Endothelial cell of umbilical vein (primary cell): Measurements from ENCODE around the gene FMNL3.

Experiments
- CTCF ChIP-seq, 2 donors: IDR thresholded peaks; 1 replicate in 1 of 2; 2 replicates in 1 of 2; pipeline ENCODE4 v1.5.1; 2011; ENCODE audit warnings: low read length in 2 of 2, mild to moderate bottlenecking in 2 of 2, moderate library complexity in 2 of 2, control low read depth in 1 of 2, inconsistent platforms in 1 of 2, low read depth in 1 of 2; ENCODE audit not compliant: insufficient read depth in 1 of 2; ENCODE audit errors: extremely low read depth in 1 of 2
- EZH2 ChIP-seq: IDR thresholded peaks from 2 replicates; pipeline ENCODE4 v1.6.1; 2012; ENCODE audit warnings: borderline replicate concordance, low read depth, mild to moderate bottlenecking, moderate library complexity, low read length, inconsistent platforms; ENCODE audit not compliant: severe bottlenecking
- FOS ChIP-seq: IDR thresholded peaks from 2 replicates; pipeline ENCODE4 v1.6.1; 2011; ENCODE audit warnings: mild to moderate bottlenecking, low read length, moderate library complexity, borderline replicate concordance; ENCODE audit not compliant: insufficient read depth
- GATA2 ChIP-seq: IDR thresholded peaks from 2 replicates; pipeline ENCODE4 v1.7.0; 2011; ENCODE audit warnings: low read depth, mild to moderate bottlenecking, moderate library complexity, mixed read lengths, low read length; ENCODE audit not compliant: insufficient read length, insufficient read depth
- JUN ChIP-seq: IDR thresholded peaks from 2 replicates; pipeline ENCODE4 v1.6.1; 2011; ENCODE audit warnings: borderline replicate concordance, low read depth; ENCODE audit not compliant: insufficient read length, insufficient read depth
- MAX ChIP-seq: IDR thresholded peaks from 2 replicates; pipeline ENCODE4 v1.6.1; 2011; ENCODE audit not compliant: insufficient read depth, insufficient read length
- MYC ChIP-seq: IDR thresholded peaks from one replicate; pipeline ENCODE4 v1.6.1; 2011; ENCODE audit warnings: mild to moderate bottlenecking, low read depth, low read length
- POLR2A ChIP-seq: IDR thresholded peaks from 2 replicates; pipeline ENCODE4 v1.6.1; 2012; ENCODE audit warnings: low read depth, mild to moderate bottlenecking, control low read depth, low read length
- POLR2AphosphoS5 ChIP-seq: IDR thresholded peaks from 2 replicates; pipeline ENCODE4 v1.6.1; 2012; ENCODE audit warnings: low read depth, mild to moderate bottlenecking, control low read depth, low read length, moderate library complexity; ENCODE audit not compliant: insufficient read depth

GRCh38 chr12:49599961-49600360 is 107.2 kb downstream of the FMNL3 start:
- no peak for TF ChIP-seq POLR2AphosphoS5
- no peak for TF ChIP-seq CTCF (IDR thresholded peaks at IDR 0.05; ENCODE audit: extremely low read depth in 1 of 2, insufficient read depth in 1 of 2, low read depth in 1 of 2, low read length in 2 of 2)
- no peak for TF ChIP-seq EZH2
- TF ChIP-seq POLR2A = no peak
- no peak for TF ChIP-seq MAX
- TF ChIP-seq MYC = no peak
- no peak for TF ChIP-seq GATA2
- no peak for TF ChIP-seq FOS
- TF ChIP-seq JUN = no peak
